GM19455 (cell line): Measurements from ENCODE around the gene DBT.
"Not testable (repeated sequence)": the region's sequence is repeated elsewhere in the genome, so short reads cannot be mapped to it uniquely, and the experiment has no call there.

Experiments used
- ATAC-seq: cut with Tn5 transposase; IDR thresholded peaks from one replicate; pipeline ENCODE4 v1.9.1; 2021; ENCODE audit not compliant: unreplicated experiment

DBT gene

GRCh38 chr1:100252901-100253300, 3.3 kb upstream of the DBT start:
- no peak for ATAC-seq

GRCh38 chr1:100250807-100251206, 1.2 kb upstream of the DBT start:
- ATAC-seq: no peak

GRCh38 chr1:100250264-100250663, 630 bp upstream of the DBT start:
- no peak for ATAC-seq

- no peak for ATAC-seq
Observed at GRCh38 chr1:100249155-100249536, 488 bp downstream of the DBT start.

- ATAC-seq: no peak
Observed at GRCh38 chr1:100246738-100247137, 2.9 kb downstream of the DBT start.

- ATAC-seq: no peak
Observed at GRCh38 chr1:100240631-100241030, 9.0 kb downstream of the DBT start.

- ATAC-seq: no peak
Observed at GRCh38 chr1:100239961-100240360, 9.7 kb downstream of the DBT start.

- ATAC-seq: no peak
Observed at GRCh38 chr1:100237091-100237490, 12.5 kb downstream of the DBT start.

- no peak for ATAC-seq
Observed at GRCh38 chr1:100234432-100234831, 15.2 kb downstream of the DBT start.

- not testable (repeated sequence) for ATAC-seq
Observed at GRCh38 chr1:100233566-100233965, 16.1 kb downstream of the DBT start.

- no peak for ATAC-seq
Observed at GRCh38 chr1:100232156-100232555, 17.5 kb downstream of the DBT start.

- no peak for ATAC-seq
Observed at GRCh38 chr1:100231721-100232120, 17.9 kb downstream of the DBT start.

GRCh38 chr1:100230765-100231164, 18.9 kb downstream of the DBT start:
- no peak for ATAC-seq

GRCh38 chr1:100229681-100230443, 19.8 kb downstream of the DBT start:
- ATAC-seq: no peak

- no peak for ATAC-seq
Observed at GRCh38 chr1:100222428-100222827, 27.2 kb downstream of the DBT start.

GRCh38 chr1:100219883-100220282, 29.8 kb downstream of the DBT start:
- no peak for ATAC-seq

- ATAC-seq: no peak
Observed at GRCh38 chr1:100219457-100219856, 30.2 kb downstream of the DBT start.

- ATAC-seq: no peak
Observed at GRCh38 chr1:100217834-100218233, 31.8 kb downstream of the DBT start.

GRCh38 chr1:100215101-100215500, 34.5 kb downstream of the DBT start:
- ATAC-seq: no peak

GRCh38 chr1:100213141-100213540, 36.5 kb downstream of the DBT start:
- no peak for ATAC-seq

- ATAC-seq: no peak
Observed at GRCh38 chr1:100206301-100206700, 43.3 kb downstream of the DBT start.

GRCh38 chr1:100205593-100205992, 44.0 kb downstream of the DBT start:
- not testable (repeated sequence) for ATAC-seq

GRCh38 chr1:100205103-100205502, 44.5 kb downstream of the DBT start:
- not testable (repeated sequence) for ATAC-seq
